Endothelial cell of umbilical vein (primary cell): ENCODE results near the gene HPCAL4. TPM values are rescaled to one million over a fixed set of nuclear protein-coding genes. Genes with fewer than 3 reads are reported as not detected.

Source experiments
- BruUV-seq: library from RNA; stranded (reverse); fragments of 400-500 nt; replicated peaks from 2 replicates; lab custom pipeline; 2021; lab: Mats Ljungman, UMichigan
- CTCF ChIA-PET: fragments of 300-600, 350-600 bp; sonication (Branson Sonifier 250); formaldehyde crosslinking; loops from one replicate; lab custom pipeline; 2021; ENCODE audit warnings: antibody characterized with exemption, inconsistent platforms; lab: Charles Lee
- POLR2A ChIA-PET: fragments of 300-600, 350-600 bp; sonication (Branson Sonifier 250); formaldehyde crosslinking; loops from one replicate; lab custom pipeline; 2021; ENCODE audit warnings: antibody characterized with exemption, inconsistent platforms; lab: Charles Lee
- DNase-seq: peaks from one replicate; pipeline ENCODE4 v3.0.0-alpha.2; 2011; ENCODE audit warnings: low read depth, low spot score
- FAIRE-seq: peaks from 2 replicates; lab custom pipeline; 2011; peaks lifted over from hg19 to GRCh38; lab: Jason Lieb, UNC
- H2AFZ ChIP-seq: 2 replicates; pipeline ENCODE4 v1.6.0; 2012; ENCODE audit warnings: low read depth, low read length, control low read depth, inconsistent platforms
- H3K27ac ChIP-seq: 2 replicates; pipeline ENCODE4 v1.5.1; 2011; ENCODE audit warnings: low read depth, mild to moderate bottlenecking, control low read depth, low read length, moderate library complexity; ENCODE audit not compliant: insufficient read depth
- H3K27me3 ChIP-seq, 2 experiments: 2 replicates each; pipeline versions ENCODE4 v1.6.0 to v1.6.1; 2011; ENCODE audit warnings: low read length in 2 of 2, mixed read lengths in 1 of 2; ENCODE audit not compliant: control insufficient read depth in 2 of 2, insufficient read depth in 2 of 2
- H3K36me3 ChIP-seq, 2 experiments: 2 replicates in 1 of 2; 3 replicates in 1 of 2; pipeline ENCODE4 v1.5.1; 2011; ENCODE audit warnings: low read length in 2 of 2, mild to moderate bottlenecking in 1 of 2, moderate library complexity in 1 of 2; ENCODE audit not compliant: control insufficient read depth in 2 of 2, insufficient read depth in 2 of 2; ENCODE audit errors: extremely low read depth in 1 of 2
- H3K4me1 ChIP-seq: 3 replicates; pipeline ENCODE4 v1.5.1; 2011; ENCODE audit warnings: mild to moderate bottlenecking, low read length; ENCODE audit not compliant: control insufficient read depth, insufficient read depth; ENCODE audit errors: extremely low read depth
- H3K4me2 ChIP-seq: 2 replicates; pipeline ENCODE4 v1.6.1; 2011; ENCODE audit warnings: low read length, control low read depth, mixed read lengths; ENCODE audit not compliant: insufficient read depth
- H3K4me3 ChIP-seq, 3 experiments: fragments of 200-600 bp in 1 of 3; sonication (generic), shearing (Covaris generic) in 1 of 3; replicated peaks in 1 of 3; 2 replicates each; pipeline ENCODE4 v1.5.1; 2011 to 2016; ENCODE audit warnings: control low read depth in 3 of 3, low read length in 3 of 3, mild to moderate bottlenecking in 2 of 3, inconsistent platforms in 1 of 3, low read depth in 1 of 3, moderate library complexity in 1 of 3; ENCODE audit not compliant: insufficient read depth in 1 of 3
- H3K79me2 ChIP-seq: 2 replicates; pipeline ENCODE4 v1.6.0; 2012; ENCODE audit warnings: low read length, inconsistent platforms; ENCODE audit not compliant: control insufficient read depth, insufficient read depth
- H3K9ac ChIP-seq: replicated peaks from 2 replicates; pipeline ENCODE3; 2011; ENCODE audit warnings: low read length, control low read depth; ENCODE audit not compliant: insufficient read depth; ENCODE audit errors: extremely low read depth
- H3K9me1 ChIP-seq: replicated peaks from 3 replicates; pipeline ENCODE4 v1.6.0; 2011; ENCODE audit warnings: mild to moderate bottlenecking, low read length; ENCODE audit not compliant: control insufficient read depth, insufficient read depth; ENCODE audit errors: extremely low read depth
- H3K9me3 ChIP-seq: replicated peaks from 2 replicates; pipeline ENCODE4 v1.5.1; 2012; ENCODE audit warnings: low read length, inconsistent platforms; ENCODE audit not compliant: control insufficient read depth, insufficient read depth
- H4K20me1 ChIP-seq: replicated peaks from 2 replicates; pipeline ENCODE3; 2011; ENCODE audit warnings: mild to moderate bottlenecking, low read length; ENCODE audit not compliant: control insufficient read depth, insufficient read depth; ENCODE audit errors: extremely low read depth
- EZH2 ChIP-seq: IDR thresholded peaks from 2 replicates; pipeline ENCODE4 v1.6.1; 2012; ENCODE audit warnings: borderline replicate concordance, low read depth, mild to moderate bottlenecking, moderate library complexity, low read length, inconsistent platforms; ENCODE audit not compliant: severe bottlenecking
- FOS ChIP-seq: IDR thresholded peaks from 2 replicates; pipeline ENCODE4 v1.6.1; 2011; ENCODE audit warnings: mild to moderate bottlenecking, low read length, moderate library complexity, borderline replicate concordance; ENCODE audit not compliant: insufficient read depth
- GATA2 ChIP-seq: IDR thresholded peaks from 2 replicates; pipeline ENCODE4 v1.7.0; 2011; ENCODE audit warnings: low read depth, mild to moderate bottlenecking, moderate library complexity, mixed read lengths, low read length; ENCODE audit not compliant: insufficient read length, insufficient read depth
- JUN ChIP-seq: IDR thresholded peaks from 2 replicates; pipeline ENCODE4 v1.6.1; 2011; ENCODE audit warnings: borderline replicate concordance, low read depth; ENCODE audit not compliant: insufficient read length, insufficient read depth
- MAX ChIP-seq: IDR thresholded peaks from 2 replicates; pipeline ENCODE4 v1.6.1; 2011; ENCODE audit not compliant: insufficient read depth, insufficient read length
- MYC ChIP-seq: IDR thresholded peaks from one replicate; pipeline ENCODE4 v1.6.1; 2011; ENCODE audit warnings: mild to moderate bottlenecking, low read depth, low read length
- POLR2A ChIP-seq: IDR thresholded peaks from 2 replicates; pipeline ENCODE4 v1.6.1; 2012; ENCODE audit warnings: low read depth, mild to moderate bottlenecking, control low read depth, low read length
- POLR2AphosphoS5 ChIP-seq: IDR thresholded peaks from 2 replicates; pipeline ENCODE4 v1.6.1; 2012; ENCODE audit warnings: low read depth, mild to moderate bottlenecking, control low read depth, low read length, moderate library complexity; ENCODE audit not compliant: insufficient read depth
- dilution Hi-C: fragments of 300-500 bp; cut with MboI; formaldehyde crosslinking; loops from one replicate; pipeline ENCODE4 v1.15.0; 2019; ENCODE audit warnings: low sequenced_read_pairs; ENCODE audit not compliant: extremely low pct_ligation_motif_present
- intact Hi-C: fragments of 100-400 bp; cut with micrococcal nuclease; formaldehyde crosslinking; loops from one replicate; pipeline ENCODE4 v1.10.0; 2022
- polyA plus RNA-seq, 4 experiments: library from polyadenylated mRNA; depleted of rRNA in 3 of 4; stranded (reverse) in 3 of 4; unstranded in 1 of 4; fragments of >200 nt; gene quantifications; 2 replicates each; pipeline versions ENCODE4 v1.2.1 to v1.2.3, GENCODE V29; 2011 to 2012; ENCODE audit warnings: missing spikeins in 1 of 4
- total RNA-seq: library from RNA; stranded (reverse); gene quantifications from 2 replicates; pipeline ENCODE4 v1.2.3, GENCODE V29; 2021
- TF ChIP-seq, protein P1 (sequence below), 2 donors: IDR thresholded peaks; 1 replicate in 1 of 2; 2 replicates in 1 of 2; pipeline ENCODE4 v1.5.1; 2011; ENCODE audit warnings: low read length in 2 of 2, mild to moderate bottlenecking in 2 of 2, moderate library complexity in 2 of 2, control low read depth in 1 of 2, inconsistent platforms in 1 of 2, low read depth in 1 of 2; ENCODE audit not compliant: insufficient read depth in 1 of 2; ENCODE audit errors: extremely low read depth in 1 of 2

HPCAL4 gene
- total and polyA plus RNA-seq, 2 donors (not counting 3 experiments of a cell fraction or from before 2014, with no cell fraction given) = not detected

DNA sequence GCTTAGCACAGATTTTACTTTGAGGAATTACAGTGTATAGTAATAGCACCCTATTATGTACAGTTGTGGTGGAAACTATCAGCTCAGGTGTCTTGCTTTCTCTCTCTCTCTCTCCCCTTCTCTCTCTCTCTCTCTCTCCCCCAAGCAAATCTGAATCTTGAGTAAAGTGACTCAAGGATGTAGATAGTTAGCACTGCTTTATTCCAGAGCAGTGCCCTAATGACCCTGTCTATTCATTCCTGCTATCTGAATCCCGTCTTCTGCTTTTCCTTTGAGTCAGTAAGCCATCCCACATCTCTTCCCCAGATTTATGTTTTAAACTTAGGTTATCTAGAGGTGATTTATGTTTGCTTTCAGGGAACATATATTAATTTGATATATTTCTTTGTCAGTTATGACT is 5.2 kb upstream of the HPCAL4 start:
- H3K4me1 ChIP-seq = no peaks in the 10 kb centered on the region
- H3K9ac ChIP-seq = no peak overlapping the region
- no peak for FAIRE-seq
- intact Hi-C loops = no loop called here
- no peaks in the 10 kb centered on the region for H3K9me1 ChIP-seq
- H3K27me3 ChIP-seq = peaks cover 56 to 59% of the 10 kb centered on the region in 2 experiments
- no TSS peak for BruUV-seq
- H4K20me1 ChIP-seq = no peaks in the 10 kb centered on the region
- H3K4me2 ChIP-seq = no peak overlapping the region
- CTCF ChIA-PET = interaction anchor here (0.7 to 2.3 kb wide), 2 partner anchors 84 to 90 kb away, joined by 3 to 8 read pairs; no protein-coding TSS in a partner anchor
- no peaks in the 10 kb centered on the region for H3K79me2 ChIP-seq
- no peak for DNase-seq
- no peak for TF ChIP-seq MYC
- TF ChIP-seq GATA2 = no peak
- TF ChIP-seq, protein P1, sequence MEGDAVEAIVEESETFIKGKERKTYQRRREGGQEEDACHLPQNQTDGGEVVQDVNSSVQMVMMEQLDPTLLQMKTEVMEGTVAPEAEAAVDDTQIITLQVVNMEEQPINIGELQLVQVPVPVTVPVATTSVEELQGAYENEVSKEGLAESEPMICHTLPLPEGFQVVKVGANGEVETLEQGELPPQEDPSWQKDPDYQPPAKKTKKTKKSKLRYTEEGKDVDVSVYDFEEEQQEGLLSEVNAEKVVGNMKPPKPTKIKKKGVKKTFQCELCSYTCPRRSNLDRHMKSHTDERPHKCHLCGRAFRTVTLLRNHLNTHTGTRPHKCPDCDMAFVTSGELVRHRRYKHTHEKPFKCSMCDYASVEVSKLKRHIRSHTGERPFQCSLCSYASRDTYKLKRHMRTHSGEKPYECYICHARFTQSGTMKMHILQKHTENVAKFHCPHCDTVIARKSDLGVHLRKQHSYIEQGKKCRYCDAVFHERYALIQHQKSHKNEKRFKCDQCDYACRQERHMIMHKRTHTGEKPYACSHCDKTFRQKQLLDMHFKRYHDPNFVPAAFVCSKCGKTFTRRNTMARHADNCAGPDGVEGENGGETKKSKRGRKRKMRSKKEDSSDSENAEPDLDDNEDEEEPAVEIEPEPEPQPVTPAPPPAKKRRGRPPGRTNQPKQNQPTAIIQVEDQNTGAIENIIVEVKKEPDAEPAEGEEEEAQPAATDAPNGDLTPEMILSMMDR (IDR thresholded peaks at IDR 0.05; ENCODE audit: extremely low read depth in 1 of 2, insufficient read depth in 1 of 2, low read depth in 1 of 2, low read length in 2 of 2) = no peak
- TF ChIP-seq JUN = no peak
- no peak for TF ChIP-seq FOS
- no peak for TF ChIP-seq MAX
- TF ChIP-seq EZH2 = no peak
- TF ChIP-seq POLR2AphosphoS5 = no peak
- no peak for TF ChIP-seq POLR2A
- H3K4me3 ChIP-seq = no peak overlapping the region
- H2AFZ ChIP-seq = no peak overlapping the region
- H3K9me3 ChIP-seq = no peaks in the 10 kb centered on the region
- no peak overlapping the region for H3K27ac ChIP-seq
- H3K36me3 ChIP-seq = no peaks in the 10 kb centered on the region
- POLR2A ChIA-PET = no interaction called here
- dilution Hi-C loops = no loop called here
